ENCODE results near the gene CEP135.
"Not testable (repeated sequence)": the region's sequence is repeated elsewhere in the genome, so short reads cannot be mapped to it uniquely, and the experiment has no call there.

The CEP135 gene

GRCh38 chr4:55925241-55925640 is 23.5 kb upstream of the CEP135 start:
- no peak overlapping the region for H3K27ac ChIP-seq (ENCODE audit: low read length)
- H3K36me3 ChIP-seq (ENCODE audit: control insufficient read depth, insufficient read depth, low read length): no peaks in the 10 kb centered on the region
- no CpG with 5 or more reads among the region's 4 CpGs for WGBS (ENCODE audit: insufficient coverage, insufficient read length)
- peaks cover 1% of the 10 kb centered on the region; the same call in 1 of the 2 replicates for H3K4me1 ChIP-seq (ENCODE audit: control insufficient read depth, insufficient read depth, low read length)
- no peak for DNase-seq (ENCODE audit: low read depth, low spot score)
- no peaks in the 10 kb centered on the region for H3K9me3 ChIP-seq (ENCODE audit: control insufficient read depth, insufficient read depth, low read length)
- no peak overlapping the region for H3K4me3 ChIP-seq (ENCODE audit: low read length)
- no peaks in the 10 kb centered on the region; the same call in 1 of the 2 replicates for H3K27me3 ChIP-seq (ENCODE audit: control insufficient read depth, insufficient read depth, low read length)

GRCh38 chr4:55926610-55927009 is 22.1 kb upstream of the CEP135 start:
- Histone ChIP-seq H3K36me3 (ENCODE audit: control insufficient read depth, insufficient read depth, low read length) (no peaks in the 10 kb centered on the region), H3K27ac (ENCODE audit: low read length) (no peak overlapping the region)

GRCh38 chr4:55927803-55928437 is 20.8 kb upstream of the CEP135 start:
- H3K4me3 ChIP-seq (ENCODE audit: low read length): no peak overlapping the region
- H3K36me3 ChIP-seq (ENCODE audit: control insufficient read depth, insufficient read depth, low read length): no peaks in the 10 kb centered on the region
- peaks cover 1% of the 10 kb centered on the region; the same call in 1 of the 2 replicates for H3K4me1 ChIP-seq (ENCODE audit: control insufficient read depth, insufficient read depth, low read length)
- no peak overlapping the region for H3K27ac ChIP-seq (ENCODE audit: low read length)
- DNase-seq (ENCODE audit: low read depth, low spot score): no peak
- no peaks in the 10 kb centered on the region for H3K9me3 ChIP-seq (ENCODE audit: control insufficient read depth, insufficient read depth, low read length)
- no peaks in the 10 kb centered on the region; the same call in 1 of the 2 replicates for H3K27me3 ChIP-seq (ENCODE audit: control insufficient read depth, insufficient read depth, low read length)
- no CpG with 5 or more reads among the region's 2 CpGs for WGBS (ENCODE audit: insufficient coverage, insufficient read length)

More at GRCh38 chr4:55926610-55927009, 22.1 kb upstream of the CEP135 start:
- Histone ChIP-seq H3K9me3 (ENCODE audit: control insufficient read depth, insufficient read depth, low read length) (no peaks in the 10 kb centered on the region), H3K4me1 (ENCODE audit: control insufficient read depth, insufficient read depth, low read length) (peaks cover 1% of the 10 kb centered on the region; the same call in 1 of the 2 replicates), H3K4me3 (ENCODE audit: low read length) (no peak overlapping the region), H3K27me3 (ENCODE audit: control insufficient read depth, insufficient read depth, low read length) (no peaks in the 10 kb centered on the region; the same call in 1 of the 2 replicates)
- DNase-seq (ENCODE audit: low read depth, low spot score): no peak

DNA sequence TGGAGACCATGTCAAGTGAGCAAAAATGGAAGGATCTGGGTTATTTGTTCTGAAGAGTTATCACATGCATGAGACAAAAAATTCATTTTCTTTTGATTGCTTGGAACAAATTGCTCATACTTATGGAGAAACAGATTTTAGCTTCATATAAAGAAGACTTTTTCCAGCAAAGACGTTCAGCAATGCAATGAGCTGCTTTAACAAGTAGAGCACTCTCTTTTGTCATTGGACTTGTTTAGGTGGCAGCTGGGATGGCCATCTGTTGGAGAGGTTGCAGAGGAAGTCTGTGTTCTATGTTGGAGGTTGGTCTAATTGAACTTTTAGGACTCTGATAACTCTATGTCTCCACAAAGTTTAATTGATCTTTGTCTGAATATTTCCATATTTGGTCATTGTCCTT is 19.9 kb upstream of the CEP135 start:
- Histone ChIP-seq H3K4me3 (ENCODE audit: low read length) (no peak overlapping the region), H3K27ac (ENCODE audit: low read length) (no peak overlapping the region), H3K9me3 (ENCODE audit: control insufficient read depth, insufficient read depth, low read length) (no peaks in the 10 kb centered on the region), H3K36me3 (ENCODE audit: control insufficient read depth, insufficient read depth, low read length) (no peaks in the 10 kb centered on the region), H3K27me3 (ENCODE audit: control insufficient read depth, insufficient read depth, low read length) (no peaks in the 10 kb centered on the region; the same call in 1 of the 2 replicates), H3K4me1 (ENCODE audit: control insufficient read depth, insufficient read depth, low read length) (peaks cover 1% of the 10 kb centered on the region; the same call in 1 of the 2 replicates)
- no CpG with 5 or more reads among the region's 1 CpG for WGBS (ENCODE audit: insufficient coverage, insufficient read length)
- no peak for DNase-seq (ENCODE audit: low read depth, low spot score)

DNA sequence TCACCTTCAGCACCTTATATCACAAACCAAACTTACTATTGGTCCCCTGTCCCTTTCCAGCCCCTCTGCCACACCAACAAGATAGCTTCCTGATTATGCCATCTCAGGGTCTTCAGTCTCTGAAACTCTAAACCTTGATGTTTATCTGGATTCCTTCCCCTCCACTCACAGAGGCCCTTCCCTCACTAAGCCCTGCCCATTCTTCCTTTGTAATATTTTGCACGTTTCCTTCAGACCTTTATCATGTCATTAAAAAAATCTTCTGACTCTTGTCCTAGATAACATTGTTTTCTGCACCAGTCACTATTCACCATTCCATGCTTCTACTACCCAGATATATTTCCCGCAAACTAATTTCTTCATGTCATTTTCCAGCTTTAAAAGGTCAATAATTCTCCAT is 17.7 kb upstream of the CEP135 start:
- H3K27ac ChIP-seq (ENCODE audit: low read length): no peak overlapping the region
- 100% methylated on average over 1 of the region's 2 CpGs for WGBS (ENCODE audit: insufficient coverage, insufficient read length)
- no peak for DNase-seq (ENCODE audit: low read depth, low spot score)
- H3K4me1 ChIP-seq (ENCODE audit: control insufficient read depth, insufficient read depth, low read length): peaks cover 1% of the 10 kb centered on the region; the same call in 1 of the 2 replicates
- H3K9me3 ChIP-seq (ENCODE audit: control insufficient read depth, insufficient read depth, low read length): no peaks in the 10 kb centered on the region
- H3K4me3 ChIP-seq (ENCODE audit: low read length): no peak overlapping the region
- H3K36me3 ChIP-seq (ENCODE audit: control insufficient read depth, insufficient read depth, low read length): no peaks in the 10 kb centered on the region
- no peaks in the 10 kb centered on the region; the same call in 1 of the 2 replicates for H3K27me3 ChIP-seq (ENCODE audit: control insufficient read depth, insufficient read depth, low read length)

- no peaks in the 10 kb centered on the region for H3K27me3 ChIP-seq (ENCODE audit: control insufficient read depth, insufficient read depth, low read length)
- H3K4me3 ChIP-seq (ENCODE audit: low read length): no peak overlapping the region
- H3K27ac ChIP-seq (ENCODE audit: low read length): no peak overlapping the region
- no peak for DNase-seq (ENCODE audit: low read depth, low spot score)
- H3K9me3 ChIP-seq (ENCODE audit: control insufficient read depth, insufficient read depth, low read length): no peaks in the 10 kb centered on the region
- H3K36me3 ChIP-seq (ENCODE audit: control insufficient read depth, insufficient read depth, low read length): no peaks in the 10 kb centered on the region
- H3K4me1 ChIP-seq (ENCODE audit: control insufficient read depth, insufficient read depth, low read length): no peaks in the 10 kb centered on the region
- no CpG with 5 or more reads among the region's 3 CpGs for WGBS (ENCODE audit: insufficient coverage, insufficient read length)
These were observed 16.9 kb upstream of the CEP135 start for GRCh38 chr4:55931833-55932232.

GRCh38 chr4:55932511-55932910 is 16.2 kb upstream of the CEP135 start:
- H3K27me3 ChIP-seq (ENCODE audit: control insufficient read depth, insufficient read depth, low read length): no peaks in the 10 kb centered on the region
- no peak overlapping the region for H3K27ac ChIP-seq (ENCODE audit: low read length)
- no peaks in the 10 kb centered on the region for H3K9me3 ChIP-seq (ENCODE audit: control insufficient read depth, insufficient read depth, low read length)
- no peaks in the 10 kb centered on the region for H3K4me1 ChIP-seq (ENCODE audit: control insufficient read depth, insufficient read depth, low read length)
- no peak for DNase-seq (ENCODE audit: low read depth, low spot score)
- WGBS (ENCODE audit: insufficient coverage, insufficient read length): no CpG with 5 or more reads among the region's 3 CpGs
- H3K36me3 ChIP-seq (ENCODE audit: control insufficient read depth, insufficient read depth, low read length): no peaks in the 10 kb centered on the region
- H3K4me3 ChIP-seq (ENCODE audit: low read length): no peak overlapping the region

DNA sequence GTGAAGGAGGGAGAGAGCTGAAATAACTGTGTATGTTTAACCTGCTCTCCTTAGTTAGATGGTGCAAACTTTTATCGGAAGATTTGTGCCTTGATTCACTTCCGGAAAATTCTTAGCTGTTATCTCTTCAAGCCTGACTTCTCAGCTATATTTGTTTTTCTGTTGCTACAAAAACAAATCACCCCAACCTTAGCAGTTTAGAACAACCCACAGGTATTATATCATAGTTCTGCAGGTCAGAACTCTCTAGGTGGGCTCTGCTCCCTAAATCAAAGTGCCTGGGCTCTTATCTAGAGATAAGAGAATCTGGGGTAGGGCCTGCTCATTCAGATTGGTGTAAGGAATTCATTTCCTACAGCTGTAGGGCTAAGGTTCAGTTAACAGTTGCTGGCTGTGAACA is 15.1 kb upstream of the CEP135 start:
- no peak for DNase-seq (ENCODE audit: low read depth, low spot score)
- no peaks in the 10 kb centered on the region for H3K4me1 ChIP-seq (ENCODE audit: control insufficient read depth, insufficient read depth, low read length)
- no peak overlapping the region for H3K4me3 ChIP-seq (ENCODE audit: low read length)
- no peaks in the 10 kb centered on the region for H3K27me3 ChIP-seq (ENCODE audit: control insufficient read depth, insufficient read depth, low read length)
- no peaks in the 10 kb centered on the region for H3K9me3 ChIP-seq (ENCODE audit: control insufficient read depth, insufficient read depth, low read length)
- no CpG with 5 or more reads among the region's 2 CpGs for WGBS (ENCODE audit: insufficient coverage, insufficient read length)
- H3K36me3 ChIP-seq (ENCODE audit: control insufficient read depth, insufficient read depth, low read length): no peaks in the 10 kb centered on the region
- no peak overlapping the region for H3K27ac ChIP-seq (ENCODE audit: low read length)

DNA sequence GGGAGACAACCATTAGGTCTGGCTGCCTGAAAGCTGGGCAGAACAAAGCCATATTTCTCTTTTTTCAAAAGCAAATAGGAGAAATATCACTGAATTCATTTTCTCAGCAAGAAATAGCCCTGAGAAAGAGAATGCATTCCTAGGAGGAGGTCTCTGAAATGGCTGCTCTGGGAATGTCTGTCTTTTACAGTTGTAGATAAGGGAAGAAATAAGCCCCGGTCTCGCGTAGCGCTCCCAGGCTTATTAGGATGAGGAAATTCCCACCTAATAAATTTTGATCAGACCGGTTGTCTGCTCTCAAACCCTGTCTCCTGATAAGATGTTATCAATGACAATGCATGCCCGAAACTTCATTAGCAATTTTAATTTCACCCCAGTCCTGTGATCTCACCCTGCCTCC is 12.8 kb upstream of the CEP135 start:
- no CpG with 5 or more reads among the region's 6 CpGs for WGBS (ENCODE audit: insufficient coverage, insufficient read length)
- not testable (repeated sequence) for H3K4me1 ChIP-seq (ENCODE audit: control insufficient read depth, insufficient read depth, low read length); H3K36me3 ChIP-seq (ENCODE audit: control insufficient read depth, insufficient read depth, low read length)

DNA sequence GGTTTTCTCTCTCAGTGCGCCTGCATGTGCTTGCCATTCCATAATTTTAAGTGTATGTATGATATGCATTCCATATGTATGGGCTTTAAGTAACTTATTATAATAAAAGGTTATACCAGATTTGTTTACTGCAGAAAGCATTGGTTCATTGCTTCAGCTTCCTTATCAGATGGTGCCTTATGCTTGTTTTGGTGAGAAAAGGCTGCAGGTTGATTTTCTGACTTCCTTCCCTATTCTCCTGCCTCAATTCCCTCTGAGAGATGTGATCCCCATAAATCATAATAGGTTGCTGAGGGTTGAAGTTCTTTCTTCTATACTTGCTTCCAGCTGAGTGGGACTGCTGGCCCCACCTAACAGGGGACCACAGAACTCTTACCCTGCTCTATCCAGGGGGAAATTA is 10.3 kb upstream of the CEP135 start:
- no CpG with 5 or more reads among the region's 1 CpG for WGBS (ENCODE audit: insufficient coverage, insufficient read length)
- no peaks in the 10 kb centered on the region for H3K9me3 ChIP-seq (ENCODE audit: control insufficient read depth, insufficient read depth, low read length)
- H3K27me3 ChIP-seq (ENCODE audit: control insufficient read depth, insufficient read depth, low read length): no peaks in the 10 kb centered on the region
- no peak for DNase-seq (ENCODE audit: low read depth, low spot score)
- H3K4me1 ChIP-seq (ENCODE audit: control insufficient read depth, insufficient read depth, low read length): no peaks in the 10 kb centered on the region
- H3K4me3 ChIP-seq (ENCODE audit: low read length): no peak overlapping the region
- H3K27ac ChIP-seq (ENCODE audit: low read length): no peak overlapping the region
- no peaks in the 10 kb centered on the region for H3K36me3 ChIP-seq (ENCODE audit: control insufficient read depth, insufficient read depth, low read length)

More for the DNA sequence above, 12.8 kb upstream of the CEP135 start:
- not testable (repeated sequence) for H3K4me3 ChIP-seq (ENCODE audit: low read length); H3K9me3 ChIP-seq (ENCODE audit: control insufficient read depth, insufficient read depth, low read length); H3K27ac ChIP-seq (ENCODE audit: low read length); DNase-seq (ENCODE audit: low read depth, low spot score); H3K27me3 ChIP-seq (ENCODE audit: control insufficient read depth, insufficient read depth, low read length)

DNA sequence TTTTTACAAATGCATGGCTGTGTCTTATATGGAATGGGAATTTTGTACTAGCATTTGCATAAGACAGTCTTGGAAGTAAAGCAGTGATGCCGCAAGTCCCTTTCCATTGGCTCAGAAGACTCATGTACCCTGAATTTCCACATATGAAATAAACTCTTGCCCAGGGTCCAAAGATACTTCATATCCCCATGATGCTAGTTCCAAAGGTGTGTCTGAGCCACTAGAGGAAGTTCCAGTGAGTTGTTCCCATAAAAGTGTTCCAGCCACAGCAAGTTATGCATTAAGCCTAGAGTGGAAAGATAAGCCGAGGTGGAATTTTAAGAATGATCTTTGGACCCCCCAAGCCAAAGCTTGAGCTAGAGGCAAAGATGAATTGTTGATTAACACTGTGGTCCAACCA is 9.3 kb upstream of the CEP135 start:
- Histone ChIP-seq H3K27ac (ENCODE audit: low read length) (no peak overlapping the region), H3K4me3 (ENCODE audit: low read length) (no peak overlapping the region), H3K9me3 (ENCODE audit: control insufficient read depth, insufficient read depth, low read length) (no peaks in the 10 kb centered on the region), H3K4me1 (ENCODE audit: control insufficient read depth, insufficient read depth, low read length) (no peaks in the 10 kb centered on the region), H3K36me3 (ENCODE audit: control insufficient read depth, insufficient read depth, low read length) (no peaks in the 10 kb centered on the region), H3K27me3 (ENCODE audit: control insufficient read depth, insufficient read depth, low read length) (no peaks in the 10 kb centered on the region)
- DNase-seq (ENCODE audit: low read depth, low spot score): no peak
- WGBS (ENCODE audit: insufficient coverage, insufficient read length): no CpG with 5 or more reads among the region's 2 CpGs
